Lower lobe of right lung (tissue), 2 donors: ENCODE data around the gene FBXO27. TPM values are rescaled to one million over a fixed set of nuclear protein-coding genes. Genes with fewer than 3 reads are reported as not detected.
"Not testable (repeated sequence)": the region's sequence is repeated elsewhere in the genome, so short reads cannot be mapped to it uniquely, and the experiment has no call there.

Experiments
- ATAC-seq, 2 donors: fragments of 200-7000 bp; cut with Tn5 transposase; one replicate each; pipeline ENCODE4 v1.9.1; 2020 to 2022; ENCODE audit warnings: mild to moderate bottlenecking in 2 of 2, moderate library complexity in 2 of 2
- DNase-seq: peaks from one replicate; pipeline ENCODE4 v3.0.0-alpha.2; 2020
- H3K27ac ChIP-seq: fragments of 200-600 bp; one replicate; pipeline ENCODE4 v1.8.0; 2022
- H3K27me3 ChIP-seq: fragments of 200-600 bp; one replicate; pipeline ENCODE4 v1.8.0; 2022; ENCODE audit warnings: low read depth
- H3K36me3 ChIP-seq: fragments of 200-600 bp; one replicate; pipeline ENCODE4 v1.8.0; 2022; ENCODE audit warnings: mild to moderate bottlenecking
- H3K4me1 ChIP-seq: fragments of 200-600 bp; one replicate; pipeline ENCODE4 v1.8.0; 2022
- H3K4me3 ChIP-seq: fragments of 200-600 bp; one replicate; pipeline ENCODE4 v1.8.0; 2022; ENCODE audit warnings: mild to moderate bottlenecking
- H3K9me3 ChIP-seq: fragments of 200-600 bp; one replicate; pipeline ENCODE4 v1.8.0; 2022
- intact Hi-C: fragments of 100-400 bp; cut with DNase I; formaldehyde crosslinking; loops from one replicate; pipeline ENCODE4 v1.11.0; 2022
- total RNA-seq: library from RNA; stranded (reverse); fragmentation: NEBNext Ultra II Directional; extraction: Animal tissue kit (Norgen Biotek cat#: 25700); gene quantifications from one replicate; pipeline ENCODE4 v1.2.1, GENCODE V29; 2021
- TF ChIP-seq, protein P1 (sequence below): fragments of 200-600 bp; IDR thresholded peaks from one replicate; pipeline ENCODE4 v1.8.0; 2022; ENCODE audit warnings: antibody characterized with exemption, mild to moderate bottlenecking
- donor health status: DM: no; HTN: yes; CAD: no; lungs with severe emphysema.

FBXO27 gene
- total RNA-seq, 1 donor from 2014 or later: 6.4 TPM

DNA sequence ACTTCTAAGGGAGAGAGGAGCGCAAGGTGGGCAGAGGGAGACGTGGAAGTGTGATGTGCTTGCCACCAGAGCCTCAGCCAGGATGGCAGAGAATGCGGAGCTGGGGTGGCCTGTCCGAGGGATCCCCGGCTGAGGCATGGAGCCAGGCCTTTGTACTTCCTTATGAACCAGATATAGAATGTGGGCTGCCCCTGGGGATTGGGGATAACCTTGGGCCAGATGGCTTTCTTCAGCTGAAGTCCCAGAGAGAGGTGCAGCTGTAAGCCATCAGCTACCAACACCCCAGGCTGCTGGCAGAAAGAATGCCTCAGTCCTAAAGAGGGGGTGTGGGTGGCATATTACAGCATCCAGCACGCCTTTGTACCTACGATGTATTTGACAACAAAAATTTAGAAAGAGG lies 31.3 kb downstream of the FBXO27 start:
- H3K4me3 ChIP-seq: no peak overlapping the region
- H3K27me3 ChIP-seq: no peaks in the 10 kb centered on the region
- H3K36me3 ChIP-seq: no peaks in the 10 kb centered on the region
- TF ChIP-seq, protein P1, sequence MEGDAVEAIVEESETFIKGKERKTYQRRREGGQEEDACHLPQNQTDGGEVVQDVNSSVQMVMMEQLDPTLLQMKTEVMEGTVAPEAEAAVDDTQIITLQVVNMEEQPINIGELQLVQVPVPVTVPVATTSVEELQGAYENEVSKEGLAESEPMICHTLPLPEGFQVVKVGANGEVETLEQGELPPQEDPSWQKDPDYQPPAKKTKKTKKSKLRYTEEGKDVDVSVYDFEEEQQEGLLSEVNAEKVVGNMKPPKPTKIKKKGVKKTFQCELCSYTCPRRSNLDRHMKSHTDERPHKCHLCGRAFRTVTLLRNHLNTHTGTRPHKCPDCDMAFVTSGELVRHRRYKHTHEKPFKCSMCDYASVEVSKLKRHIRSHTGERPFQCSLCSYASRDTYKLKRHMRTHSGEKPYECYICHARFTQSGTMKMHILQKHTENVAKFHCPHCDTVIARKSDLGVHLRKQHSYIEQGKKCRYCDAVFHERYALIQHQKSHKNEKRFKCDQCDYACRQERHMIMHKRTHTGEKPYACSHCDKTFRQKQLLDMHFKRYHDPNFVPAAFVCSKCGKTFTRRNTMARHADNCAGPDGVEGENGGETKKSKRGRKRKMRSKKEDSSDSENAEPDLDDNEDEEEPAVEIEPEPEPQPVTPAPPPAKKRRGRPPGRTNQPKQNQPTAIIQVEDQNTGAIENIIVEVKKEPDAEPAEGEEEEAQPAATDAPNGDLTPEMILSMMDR: no peak
- no peaks in the 10 kb centered on the region for H3K9me3 ChIP-seq
- DNase-seq: no peak
- no peak for ATAC-seq
- no peaks in the 10 kb centered on the region for H3K4me1 ChIP-seq
- intact Hi-C loops: no loop called here
- H3K27ac ChIP-seq: no peak overlapping the region

- H3K27me3 ChIP-seq, DNase-seq, intact Hi-C loops, H3K36me3 ChIP-seq, H3K27ac ChIP-seq, H3K4me3 ChIP-seq, ATAC-seq, H3K4me1 ChIP-seq, H3K9me3 ChIP-seq: not testable (repeated sequence)
Observed at GRCh38 chr19:38997576-38997975, 34.8 kb downstream of the FBXO27 start.

GRCh38 chr19:38993271-38993670 lies 39.1 kb downstream of the FBXO27 start:
- Histone ChIP-seq H3K4me1 (no peaks in the 10 kb centered on the region), H3K27ac (no peak overlapping the region), H3K27me3 (peaks cover 12% of the 10 kb centered on the region), H3K4me3 (no peak overlapping the region), H3K9me3 (no peaks in the 10 kb centered on the region), H3K36me3 (no peaks in the 10 kb centered on the region)
- intact Hi-C loops: no loop called here
- no peak for DNase-seq
- TF ChIP-seq, protein P1: no peak
- ATAC-seq: no peak

- Histone ChIP-seq H3K36me3 (no peaks in the 10 kb centered on the region), H3K27me3 (peaks cover 12% of the 10 kb centered on the region), H3K9me3 (no peaks in the 10 kb centered on the region), H3K4me3 (no peak overlapping the region), H3K4me1 (no peaks in the 10 kb centered on the region), H3K27ac (no peak overlapping the region)
- peak; percentile 45 for DNase-seq
- TF ChIP-seq, protein P1: no peak
- intact Hi-C loops: no loop called here
- ATAC-seq: no peak
Observed at GRCh38 chr19:38990949-38991697, 41.2 kb downstream of the FBXO27 start.

DNA sequence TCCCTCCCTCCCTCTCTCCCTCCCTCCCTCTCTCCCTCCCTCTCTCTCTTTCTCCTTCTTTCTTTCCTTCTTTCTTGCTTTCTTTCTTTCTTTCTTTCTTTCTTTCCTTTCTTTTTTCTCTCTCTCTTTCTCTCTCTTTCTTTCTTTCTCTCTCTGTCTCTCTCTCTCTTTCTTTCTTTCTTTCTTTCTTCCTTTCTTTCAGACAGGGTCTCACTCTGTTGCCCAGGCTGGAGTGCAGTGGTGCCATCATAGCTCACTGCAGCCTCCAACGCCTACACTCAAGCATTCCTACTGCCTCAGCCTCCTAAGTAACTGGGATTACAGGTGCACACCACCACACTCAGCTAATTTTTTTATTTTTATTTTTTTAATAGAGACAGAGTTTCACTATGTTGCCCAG lies 42.7 kb downstream of the FBXO27 start:
- H3K4me3 ChIP-seq, ATAC-seq, DNase-seq, intact Hi-C loops, H3K27ac ChIP-seq, H3K4me1 ChIP-seq, H3K9me3 ChIP-seq, H3K36me3 ChIP-seq: not testable (repeated sequence)
- H3K27me3 ChIP-seq: peaks cover 12% of the 10 kb centered on the region

DNA sequence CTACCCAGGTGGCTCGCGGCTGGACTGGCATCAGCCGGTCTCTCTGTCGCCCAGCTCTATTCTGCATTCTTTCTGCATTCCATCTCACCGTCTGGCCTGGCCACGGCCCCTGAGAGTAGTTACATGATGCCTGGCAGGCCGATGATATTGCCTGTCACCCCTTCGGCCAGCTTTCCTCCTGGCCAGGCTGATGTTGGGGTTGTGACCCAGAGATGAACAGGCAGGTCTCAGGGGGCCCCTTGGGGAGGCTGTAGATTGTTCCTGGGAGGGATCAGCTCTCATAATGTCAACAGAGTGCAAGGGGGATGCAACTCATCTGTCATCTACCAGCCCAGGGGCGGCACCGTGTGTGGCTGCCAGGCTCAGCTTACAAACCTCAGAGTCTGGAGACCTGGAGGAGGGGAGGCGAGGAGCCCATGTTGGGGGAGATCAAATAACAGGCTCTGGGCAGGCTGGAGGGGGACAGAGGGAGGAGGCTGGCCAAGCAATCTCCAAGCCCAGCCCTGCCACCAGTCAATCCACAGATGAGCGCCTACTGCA lies 43.2 kb downstream of the FBXO27 start:
- Histone ChIP-seq H3K27ac (no peak overlapping the region), H3K4me1 (no peaks in the 10 kb centered on the region), H3K4me3 (no peak overlapping the region), H3K9me3 (no peaks in the 10 kb centered on the region), H3K27me3 (peaks cover 12% of the 10 kb centered on the region), H3K36me3 (no peaks in the 10 kb centered on the region)
- DNase-seq (no peak), ATAC-seq (peak; percentile 17 to 23)
- TF ChIP-seq, protein P1: no peak
- intact Hi-C loops: no loop called here

GRCh38 chr19:38988627-38989026 lies 43.7 kb downstream of the FBXO27 start:
- H3K9me3 ChIP-seq, intact Hi-C loops, H3K4me1 ChIP-seq, ATAC-seq, H3K4me3 ChIP-seq, H3K27ac ChIP-seq, DNase-seq, H3K36me3 ChIP-seq: not testable (repeated sequence)
- peaks cover 12% of the 10 kb centered on the region for H3K27me3 ChIP-seq

DNA sequence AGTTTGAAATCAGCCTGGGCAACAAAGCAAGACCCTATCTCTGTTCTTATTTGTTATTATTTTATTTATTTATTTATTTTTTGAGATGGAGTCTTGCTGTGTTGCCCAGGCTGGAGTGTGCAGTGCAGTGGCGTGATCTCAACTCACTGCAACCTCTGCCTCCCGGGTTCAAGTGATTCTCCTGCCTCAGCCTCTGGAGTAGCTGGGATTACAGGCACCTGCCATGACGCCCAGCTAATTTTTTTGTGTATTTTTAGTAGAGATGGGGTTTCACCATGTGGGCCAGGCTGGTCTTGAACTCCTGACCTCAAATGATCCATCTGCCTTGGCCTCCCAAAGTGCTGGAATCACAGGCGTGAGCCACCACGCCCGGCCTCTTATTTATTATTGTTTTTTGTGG lies 44.6 kb downstream of the FBXO27 start:
- H3K27me3 ChIP-seq: peaks cover 12% of the 10 kb centered on the region
- H3K4me1 ChIP-seq, H3K9me3 ChIP-seq, intact Hi-C loops, ATAC-seq, H3K4me3 ChIP-seq, H3K27ac ChIP-seq, H3K36me3 ChIP-seq, DNase-seq: not testable (repeated sequence)
